ENCODE data around the gene GPSM1. TPM values are rescaled to one million over a fixed set of nuclear protein-coding genes. Genes with fewer than 3 reads are reported as not detected.

Gene GPSM1
- total RNA-seq, 4 donors from 2014 or later: 0.98 to 1.7 (median 1.2) TPM; not detected in 1

DNA sequence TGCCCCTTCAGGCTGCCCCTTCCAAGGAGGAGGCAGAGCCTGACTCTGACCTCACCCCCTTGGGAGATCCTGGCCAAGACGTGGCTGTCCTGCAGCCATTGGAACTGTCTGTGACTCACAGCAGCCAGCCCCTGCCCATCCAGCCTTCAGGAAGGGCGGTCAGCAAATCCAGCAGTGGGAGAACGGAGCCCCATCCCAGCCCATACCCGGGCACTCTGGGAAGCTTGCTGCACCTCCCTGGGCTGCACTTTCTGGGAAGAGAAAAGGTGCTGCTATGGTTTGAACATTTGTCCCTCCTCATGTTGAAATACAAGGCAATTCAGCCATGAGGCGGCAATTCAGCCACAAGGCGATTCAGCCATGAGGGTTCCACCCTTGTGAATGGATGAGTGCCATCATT is 47.9 kb upstream of the GPSM1 start:
- TF ChIP-seq POLR2A (IDR thresholded peaks at IDR 0.05): no peak
- TF ChIP-seq, protein P1, sequence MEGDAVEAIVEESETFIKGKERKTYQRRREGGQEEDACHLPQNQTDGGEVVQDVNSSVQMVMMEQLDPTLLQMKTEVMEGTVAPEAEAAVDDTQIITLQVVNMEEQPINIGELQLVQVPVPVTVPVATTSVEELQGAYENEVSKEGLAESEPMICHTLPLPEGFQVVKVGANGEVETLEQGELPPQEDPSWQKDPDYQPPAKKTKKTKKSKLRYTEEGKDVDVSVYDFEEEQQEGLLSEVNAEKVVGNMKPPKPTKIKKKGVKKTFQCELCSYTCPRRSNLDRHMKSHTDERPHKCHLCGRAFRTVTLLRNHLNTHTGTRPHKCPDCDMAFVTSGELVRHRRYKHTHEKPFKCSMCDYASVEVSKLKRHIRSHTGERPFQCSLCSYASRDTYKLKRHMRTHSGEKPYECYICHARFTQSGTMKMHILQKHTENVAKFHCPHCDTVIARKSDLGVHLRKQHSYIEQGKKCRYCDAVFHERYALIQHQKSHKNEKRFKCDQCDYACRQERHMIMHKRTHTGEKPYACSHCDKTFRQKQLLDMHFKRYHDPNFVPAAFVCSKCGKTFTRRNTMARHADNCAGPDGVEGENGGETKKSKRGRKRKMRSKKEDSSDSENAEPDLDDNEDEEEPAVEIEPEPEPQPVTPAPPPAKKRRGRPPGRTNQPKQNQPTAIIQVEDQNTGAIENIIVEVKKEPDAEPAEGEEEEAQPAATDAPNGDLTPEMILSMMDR (IDR thresholded peaks at IDR 0.05 in 4 of 5, conservative IDR thresholded peaks at IDR 0.05 in 1 of 5): no peak
- in situ Hi-C loops (cut with MboI; ENCODE audit: low sequenced_read_pairs in 4 of 4): loop anchor here in 1 of 4 donors (25.0 kb wide), 1 partner anchor 117 kb away; no protein-coding TSS in a partner anchor

DNA sequence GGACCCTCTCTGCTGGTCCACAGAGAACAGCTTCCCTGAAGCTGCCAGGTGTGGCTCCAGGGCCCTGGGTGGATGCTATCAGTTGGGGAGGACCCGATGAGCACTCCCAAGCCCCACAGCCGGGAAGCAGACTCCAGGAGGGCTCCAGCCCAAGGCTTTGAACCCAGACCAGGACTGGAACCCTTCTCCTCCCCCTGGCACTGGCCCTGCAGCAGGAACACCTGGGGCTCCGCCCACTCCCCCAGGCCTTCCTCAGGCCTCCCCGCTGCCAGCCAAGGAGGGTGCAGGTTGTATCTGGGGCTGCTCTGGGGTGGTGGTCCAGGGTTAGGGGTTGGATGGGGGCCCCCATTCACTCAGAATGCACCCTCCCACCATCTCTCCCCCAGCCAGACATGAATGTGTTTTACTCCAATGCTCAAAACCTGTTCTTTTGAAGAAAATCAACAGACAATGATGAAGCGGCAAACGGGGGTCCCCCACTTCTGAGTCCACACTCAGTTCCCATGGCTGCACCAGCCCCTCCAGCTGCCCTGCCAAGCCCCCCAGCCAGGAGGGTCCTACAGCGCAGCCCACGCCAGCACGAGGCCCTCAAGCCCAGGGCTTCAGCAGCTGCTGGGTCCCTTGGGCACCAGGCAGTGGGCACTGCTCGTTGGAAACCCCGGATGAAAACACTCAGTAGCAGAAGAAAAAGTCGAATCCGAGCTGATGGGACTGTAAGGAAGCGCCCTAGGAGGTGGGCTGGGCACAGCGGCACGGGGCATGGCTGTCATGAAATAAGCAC is 46.6 kb upstream of the GPSM1 start:
- Histone ChIP-seq H3K4me3 (no peak overlapping the region), H3K36me3 (no peaks in the 10 kb centered on the region), H3K4me1 (peaks cover 6 to 8% of the 10 kb centered on the region in 2 donors), H3K27me3 (peaks cover 11 to 26% (median 15%) of the 10 kb centered on the region in 3 donors), H3K27ac (no peak overlapping the region), H3K9me3 (no peaks in the 10 kb centered on the region)
- in situ Hi-C loops (cut with MboI; ENCODE audit: low sequenced_read_pairs in 4 of 4): loop anchor here in 1 of 4 donors (25.0 kb wide), 1 partner anchor 118 kb away; no protein-coding TSS in a partner anchor
- ATAC-seq (no peak), DNase-seq (no peak)
- no peak for TF ChIP-seq POLR2A (IDR thresholded peaks at IDR 0.05)
- TF ChIP-seq, protein P1 (IDR thresholded peaks at IDR 0.05 in 4 of 5, conservative IDR thresholded peaks at IDR 0.05 in 1 of 5): no peak
- intact Hi-C loops (cut with DNase I; ENCODE audit: low total_unique reads): no loop called here

More for the DNA sequence above, 47.9 kb upstream of the GPSM1 start:
- Histone ChIP-seq H3K27ac (no peak overlapping the region), H3K9me3 (no peaks in the 10 kb centered on the region), H3K4me1 (peaks cover 6 to 8% of the 10 kb centered on the region in 2 donors), H3K4me3 (no peak overlapping the region), H3K27me3 (peaks cover 12 to 33% (median 19%) of the 10 kb centered on the region in 3 donors), H3K36me3 (no peaks in the 10 kb centered on the region)
- DNase-seq (no peak), ATAC-seq (no peak)
- intact Hi-C loops (cut with DNase I; ENCODE audit: low total_unique reads): no loop called here

DNA sequence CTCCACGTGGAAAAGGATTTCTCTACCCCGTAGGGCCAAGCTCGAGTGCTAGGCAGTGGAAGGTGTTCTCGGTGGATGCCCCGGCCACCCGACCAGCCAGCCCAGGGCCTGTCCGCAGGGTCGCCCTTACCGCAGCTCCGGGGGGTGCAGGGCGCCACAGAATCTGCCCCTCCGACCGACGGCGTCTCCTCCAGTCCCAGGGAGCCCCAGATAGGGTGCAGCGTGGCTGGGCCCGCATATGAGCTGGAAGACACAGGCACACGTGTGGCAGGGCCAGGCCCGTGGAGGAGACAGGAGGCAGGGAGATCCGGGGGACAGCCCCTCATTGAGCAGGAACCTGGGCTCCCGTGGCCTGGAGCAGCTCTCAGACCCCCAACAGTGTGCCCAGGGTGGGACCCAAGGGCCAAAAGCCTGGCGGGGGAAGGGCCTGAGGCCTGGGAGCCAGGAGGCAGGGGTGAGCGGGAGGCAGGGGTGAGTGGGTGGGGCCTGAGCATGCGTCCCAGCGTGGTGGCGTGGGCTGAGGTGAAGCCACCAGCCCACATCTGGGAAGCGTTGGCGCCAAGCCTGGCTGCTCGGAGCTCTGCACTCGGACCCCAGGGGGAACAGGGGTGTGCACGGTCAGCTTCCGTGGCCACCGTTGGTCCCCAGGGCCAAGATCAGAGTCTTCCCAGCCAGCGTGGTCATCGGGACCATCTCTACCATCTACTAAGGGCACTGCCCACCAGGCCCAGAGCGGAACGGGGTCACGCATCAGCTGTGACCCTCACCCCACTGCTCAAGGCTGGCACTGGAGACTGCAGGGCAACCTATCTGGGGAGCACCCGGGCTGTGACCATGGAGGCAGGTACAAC is 45.7 kb upstream of the GPSM1 start:
- ATAC-seq (no peak), DNase-seq (no peak)
- in situ Hi-C loops (cut with MboI; ENCODE audit: low sequenced_read_pairs in 4 of 4): loop anchor here in 1 of 4 donors (25.0 kb wide), 1 partner anchor 119 kb away; no protein-coding TSS in a partner anchor
- Histone ChIP-seq H3K4me3 (no peak overlapping the region), H3K27me3 (peaks cover 2 to 19% (median 16%) of the 10 kb centered on the region in 3 donors), H3K27ac (no peak overlapping the region), H3K4me1 (peaks cover 6 to 8% of the 10 kb centered on the region in 2 donors), H3K9me3 (no peaks in the 10 kb centered on the region), H3K36me3 (no peaks in the 10 kb centered on the region)
- intact Hi-C loops (cut with DNase I; ENCODE audit: low total_unique reads): no loop called here
- TF ChIP-seq POLR2A (IDR thresholded peaks at IDR 0.05): no peak
- TF ChIP-seq, protein P1 (IDR thresholded peaks at IDR 0.05 in 4 of 5, conservative IDR thresholded peaks at IDR 0.05 in 1 of 5): no peak

DNA sequence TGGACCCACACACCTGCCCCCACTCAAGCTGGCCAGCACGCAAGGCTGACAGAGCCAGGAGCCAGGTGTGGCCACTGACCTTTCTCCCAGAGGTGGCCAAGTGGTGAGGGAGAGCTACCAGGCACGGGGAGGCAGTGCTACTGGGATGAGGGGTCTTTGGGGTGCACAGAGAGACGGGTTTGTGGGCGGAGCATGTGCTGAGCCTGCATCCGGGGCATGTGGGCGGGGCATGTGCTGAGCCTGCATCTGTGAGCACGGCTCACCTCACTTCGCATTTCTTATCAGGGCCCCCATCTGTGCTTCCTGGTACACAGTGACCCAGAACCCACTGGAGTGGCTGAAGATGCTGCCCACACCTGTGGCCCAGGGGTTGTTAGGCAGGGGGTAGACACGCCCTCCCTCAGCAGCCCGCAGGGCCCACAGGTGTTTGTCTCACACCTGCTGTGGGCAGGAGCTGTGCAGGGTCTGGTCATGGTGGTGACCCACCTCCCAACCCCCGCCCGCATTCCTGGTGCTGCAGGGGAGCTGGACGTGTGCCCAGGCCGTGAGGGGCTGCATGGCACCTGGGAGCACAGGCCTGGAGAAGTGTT is 45.0 kb upstream of the GPSM1 start:
- H3K27ac ChIP-seq: no peak overlapping the region
- H3K4me1 ChIP-seq: peaks cover 6 to 8% of the 10 kb centered on the region in 2 donors
- intact Hi-C loops (cut with DNase I; ENCODE audit: low total_unique reads): no loop called here
- DNase-seq (no peak), ATAC-seq (no peak)
- TF ChIP-seq POLR2A (IDR thresholded peaks at IDR 0.05): no peak
- TF ChIP-seq, protein P1 (IDR thresholded peaks at IDR 0.05 in 4 of 5, conservative IDR thresholded peaks at IDR 0.05 in 1 of 5): no peak
- H3K9me3 ChIP-seq: no peaks in the 10 kb centered on the region
- peaks cover 7 to 21% (median 21%) of the 10 kb centered on the region in 3 donors for H3K27me3 ChIP-seq
- H3K36me3 ChIP-seq: no peaks in the 10 kb centered on the region
- no peak overlapping the region for H3K4me3 ChIP-seq
- in situ Hi-C loops (cut with MboI; ENCODE audit: low sequenced_read_pairs in 4 of 4): loop anchor here in 1 of 4 donors (25.0 kb wide), 1 partner anchor 120 kb away; no protein-coding TSS in a partner anchor
